Gastrocnemius medialis (tissue), 4 donors: ENCODE measurements around the gene PRKCE.

Experiments used
- CTCF ChIP-seq, 5 experiments: fragments of 450-650 bp in 3 of 5; fragments of 200-600 bp in 2 of 5; sonication (generic) in 2 of 5; IDR thresholded peaks in 4 of 5; conservative IDR thresholded peaks in 1 of 5; 1 replicate in 4 of 5; 2 replicates in 1 of 5; pipeline ENCODE4 v1.5.1; 2016 to 2019; ENCODE audit warnings: antibody characterized with exemption in 5 of 5, mild to moderate bottlenecking in 3 of 5, moderate library complexity in 3 of 5
- POLR2A ChIP-seq, 2 donors: fragments of 450-650 bp; IDR thresholded peaks; one replicate each; pipeline ENCODE4 v1.6.1; 2017; ENCODE audit warnings: antibody characterized with exemption in 2 of 2, mild to moderate bottlenecking in 2 of 2, moderate library complexity in 2 of 2

GRCh38 chr2:45723857-45724256 lies 72.4 kb downstream of the PRKCE start:
- TF ChIP-seq CTCF (IDR thresholded peaks at IDR 0.05 in 4 of 5, conservative IDR thresholded peaks at IDR 0.05 in 1 of 5) (no peak), POLR2A (IDR thresholded peaks at IDR 0.05) (no peak)
